Right lobe of liver (tissue), 4 donors: ENCODE data around the gene KIF1A.
"Not testable (repeated sequence)": the region's sequence is repeated elsewhere in the genome, so short reads cannot be mapped to it uniquely, and the experiment has no call there.

Experiments
- POLR2A ChIP-seq: fragments of 450-650 bp; IDR thresholded peaks from one replicate; pipeline ENCODE4 v1.6.1; 2017; ENCODE audit warnings: antibody characterized with exemption, mild to moderate bottlenecking
- TF ChIP-seq, protein P1 (sequence below), 4 donors: fragments of 200-600 bp in 3 of 4; fragments of 450-650 bp in 1 of 4; IDR thresholded peaks; one replicate each; pipeline versions ENCODE4 v1.5.1 to v1.8.0; 2016 to 2022; ENCODE audit warnings: antibody characterized with exemption in 4 of 4, mild to moderate bottlenecking in 2 of 4
- donor health status: DM: no; HTN: no; CAD: no.
- donor health status: DM: no; HTN: no; CAD: no.
- donor health status: DM: no; HTN: yes; CAD: no.

DNA sequence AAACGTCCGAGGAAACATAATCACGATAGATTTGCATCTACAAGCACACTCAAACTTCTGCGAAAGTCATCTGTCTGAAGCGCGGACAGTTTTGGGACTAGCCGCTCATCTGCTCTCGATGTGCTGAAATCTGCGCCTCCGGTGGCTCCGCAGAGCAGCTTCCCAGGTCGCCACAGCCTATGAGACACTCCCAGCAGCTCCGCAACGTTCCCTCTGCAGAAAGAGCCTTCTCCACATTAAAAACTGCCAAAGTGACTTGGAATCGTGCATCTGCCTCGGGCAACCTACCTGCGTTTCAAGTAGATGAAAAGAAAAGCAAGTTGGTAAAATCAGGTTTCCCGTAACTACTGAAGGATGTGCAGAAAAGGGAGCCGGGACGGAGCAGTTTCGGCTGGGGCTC, 119.4 kb downstream of the KIF1A start:
- TF ChIP-seq, protein P1, sequence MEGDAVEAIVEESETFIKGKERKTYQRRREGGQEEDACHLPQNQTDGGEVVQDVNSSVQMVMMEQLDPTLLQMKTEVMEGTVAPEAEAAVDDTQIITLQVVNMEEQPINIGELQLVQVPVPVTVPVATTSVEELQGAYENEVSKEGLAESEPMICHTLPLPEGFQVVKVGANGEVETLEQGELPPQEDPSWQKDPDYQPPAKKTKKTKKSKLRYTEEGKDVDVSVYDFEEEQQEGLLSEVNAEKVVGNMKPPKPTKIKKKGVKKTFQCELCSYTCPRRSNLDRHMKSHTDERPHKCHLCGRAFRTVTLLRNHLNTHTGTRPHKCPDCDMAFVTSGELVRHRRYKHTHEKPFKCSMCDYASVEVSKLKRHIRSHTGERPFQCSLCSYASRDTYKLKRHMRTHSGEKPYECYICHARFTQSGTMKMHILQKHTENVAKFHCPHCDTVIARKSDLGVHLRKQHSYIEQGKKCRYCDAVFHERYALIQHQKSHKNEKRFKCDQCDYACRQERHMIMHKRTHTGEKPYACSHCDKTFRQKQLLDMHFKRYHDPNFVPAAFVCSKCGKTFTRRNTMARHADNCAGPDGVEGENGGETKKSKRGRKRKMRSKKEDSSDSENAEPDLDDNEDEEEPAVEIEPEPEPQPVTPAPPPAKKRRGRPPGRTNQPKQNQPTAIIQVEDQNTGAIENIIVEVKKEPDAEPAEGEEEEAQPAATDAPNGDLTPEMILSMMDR (IDR thresholded peaks at IDR 0.05) = not testable (repeated sequence)
- not testable (repeated sequence) for TF ChIP-seq POLR2A
